ENCODE measurements around the gene CCDC107. TPM values are rescaled to one million over a fixed set of nuclear protein-coding genes. Genes with fewer than 3 reads are reported as not detected.
"Not testable (repeated sequence)": the region's sequence is repeated elsewhere in the genome, so short reads cannot be mapped to it uniquely, and the experiment has no call there.

Gene CCDC107
- polyA plus RNA-seq, 3 donors, result 35.5 to 121 (median 54.4) TPM

DNA sequence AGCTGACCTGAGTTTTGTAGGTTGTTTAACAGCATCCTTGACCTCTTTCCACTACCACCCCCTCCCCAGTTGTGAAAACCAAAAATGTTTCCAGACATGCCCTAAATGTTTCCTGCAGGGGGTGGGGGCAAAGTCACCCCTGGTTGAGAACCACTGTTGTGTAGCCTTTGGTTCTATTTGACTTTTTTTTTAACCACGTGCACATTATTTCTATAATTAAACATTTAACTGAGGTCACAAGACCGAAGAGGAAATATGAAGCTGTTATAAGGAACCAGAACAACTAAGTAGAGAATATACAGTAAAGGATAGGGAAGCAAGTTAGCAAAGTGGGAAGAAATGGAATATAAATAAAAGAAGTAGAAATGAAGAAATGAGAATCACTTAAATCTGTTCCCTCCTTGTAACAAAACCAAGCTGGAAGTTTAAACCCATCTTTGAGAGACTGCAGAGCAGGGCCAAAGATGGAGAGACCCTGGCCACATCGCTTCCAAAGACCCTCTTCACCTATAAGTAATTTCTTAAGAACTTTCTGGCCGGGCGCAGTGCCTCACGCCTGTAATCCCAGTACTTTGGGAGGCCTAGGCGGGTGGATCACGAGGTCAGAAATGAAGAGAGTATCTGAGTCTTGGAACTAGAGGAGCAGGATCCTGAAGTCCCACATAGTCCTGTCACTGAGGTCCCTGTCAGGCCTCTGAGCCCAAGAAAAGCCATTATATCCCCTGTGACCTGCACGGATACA is 21.8 kb upstream of the CCDC107 start:
- 79 to 84% (median 81%) methylated on average over 9 of the region's 9 CpGs for WGBS, 3 donors
- no peak overlapping the region for H3K27ac ChIP-seq (ENCODE audit: low read depth, low read length)

DNA sequence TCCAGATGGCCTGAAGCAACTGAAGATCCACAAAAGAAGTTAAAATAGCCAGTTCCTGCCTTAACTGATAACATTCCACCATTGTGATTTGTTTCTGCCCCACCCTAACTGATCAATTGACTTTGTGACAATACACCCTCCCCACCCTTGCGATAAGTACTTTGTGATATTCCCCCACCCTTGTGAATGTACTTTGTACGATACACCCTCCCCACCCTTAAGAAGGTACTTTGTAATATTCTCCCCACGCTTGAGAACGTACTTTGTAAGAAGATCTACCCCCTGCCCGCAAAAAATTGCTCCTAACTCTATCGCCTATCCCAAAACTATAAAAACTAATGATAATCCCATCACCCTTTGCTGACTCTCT is 21.2 kb upstream of the CCDC107 start:
- H3K27ac ChIP-seq (ENCODE audit: low read depth, low read length), result not testable (repeated sequence)
- WGBS, 3 donors, result 94 to 99% (median 97%) methylated on average over 6 of the region's 6 CpGs

DNA sequence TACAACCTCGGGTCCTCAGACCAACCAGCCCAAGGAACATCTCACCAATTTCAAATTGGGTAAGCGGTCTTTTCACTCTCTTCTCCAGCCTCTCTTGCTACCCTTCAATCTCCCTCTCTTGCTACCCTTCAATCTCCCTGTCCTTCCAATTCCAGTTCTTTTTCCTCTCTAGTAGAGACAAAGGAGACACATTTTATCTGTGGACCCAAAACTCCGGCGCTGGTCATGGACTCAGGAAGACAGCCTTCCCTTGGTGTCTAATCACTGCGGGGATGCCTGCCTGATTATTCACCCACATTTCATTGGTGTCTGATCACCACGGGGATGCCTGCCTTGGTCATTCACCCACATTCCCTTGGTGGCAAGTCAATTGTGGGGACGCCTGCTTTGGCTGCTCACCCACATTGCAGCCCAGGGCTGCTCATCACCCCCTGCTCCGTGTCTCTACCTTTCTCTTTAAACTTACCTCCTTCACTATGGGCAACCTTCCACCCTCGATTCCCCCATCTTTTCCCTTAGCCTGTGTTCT is 20.6 kb upstream of the CCDC107 start:
- not testable (repeated sequence) for H3K27ac ChIP-seq (ENCODE audit: low read depth, low read length)
- WGBS, 3 donors, result 93 to 97% (median 94%) methylated on average over 9 of the region's 9 CpGs

DNA sequence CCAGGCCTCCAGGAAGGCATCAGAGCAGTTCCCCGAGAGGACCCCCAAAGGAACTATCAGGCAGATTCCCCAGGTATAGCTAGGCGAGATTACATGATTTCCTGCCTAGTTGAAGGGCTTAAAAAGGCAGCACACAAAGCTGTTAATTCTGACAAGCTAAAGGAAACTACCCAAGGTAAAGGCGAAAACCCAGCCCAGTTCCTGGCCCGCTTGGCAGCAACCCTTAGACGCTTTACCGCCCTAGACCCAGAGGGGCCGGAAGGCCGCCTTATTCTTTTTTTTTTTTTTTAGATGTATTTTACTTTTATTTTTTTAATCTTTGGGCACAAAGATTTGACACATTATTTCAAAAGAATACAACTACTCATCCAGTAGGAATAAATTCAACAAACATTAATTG is 19.3 kb upstream of the CCDC107 start:
- 52 to 80% (median 60%) methylated on average over 7 of the region's 8 CpGs for WGBS, 3 donors
- not testable (repeated sequence) for H3K27ac ChIP-seq (ENCODE audit: low read depth, low read length)

DNA sequence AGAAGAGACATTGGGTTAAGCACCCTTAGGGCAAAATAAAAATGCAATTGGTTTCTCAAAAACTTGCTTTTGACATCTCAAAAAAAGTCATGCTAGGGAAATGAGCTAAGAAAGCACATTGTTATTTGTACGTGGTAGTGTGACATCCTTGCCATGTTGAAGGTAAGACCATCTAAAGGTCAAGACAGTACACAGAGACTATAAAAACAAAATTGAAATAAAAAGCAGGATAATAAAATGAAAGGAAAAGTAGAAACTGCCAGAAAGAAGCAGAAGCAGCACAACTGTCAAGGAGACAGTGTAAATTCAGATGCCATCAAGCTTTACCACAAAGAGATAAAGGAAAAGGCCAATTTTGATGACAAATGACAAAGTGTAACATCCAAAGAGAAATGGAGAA is 18.9 kb upstream of the CCDC107 start:
- not testable (repeated sequence) for H3K27ac ChIP-seq (ENCODE audit: low read depth, low read length)
- WGBS, 3 donors, result 16 to 82% (median 51%) methylated on average over 1 of the region's 1 CpG

DNA sequence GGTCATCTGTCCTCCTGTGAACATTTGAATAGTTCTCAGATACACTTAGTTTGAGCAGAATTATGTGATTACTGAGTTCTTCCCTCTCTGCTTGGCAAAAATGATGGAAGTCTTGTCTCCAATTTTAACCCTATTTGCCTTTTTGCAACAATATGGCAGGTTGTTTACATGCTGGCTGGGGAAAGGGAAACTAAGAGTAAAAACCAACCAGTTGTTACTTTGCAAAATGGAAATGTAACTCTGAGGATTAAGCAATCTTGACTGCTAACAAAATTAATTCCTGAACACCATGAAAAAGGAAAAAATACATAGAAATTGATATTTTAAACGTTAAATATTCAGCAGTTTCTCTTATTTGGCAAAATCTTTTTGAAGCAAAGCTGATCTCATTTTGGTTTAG is 18.5 kb upstream of the CCDC107 start:
- H3K27ac ChIP-seq (ENCODE audit: low read depth, low read length), result no peak overlapping the region
- 71 to 88% (median 80%) methylated on average over 1 of the region's 1 CpG for WGBS, 3 donors

DNA sequence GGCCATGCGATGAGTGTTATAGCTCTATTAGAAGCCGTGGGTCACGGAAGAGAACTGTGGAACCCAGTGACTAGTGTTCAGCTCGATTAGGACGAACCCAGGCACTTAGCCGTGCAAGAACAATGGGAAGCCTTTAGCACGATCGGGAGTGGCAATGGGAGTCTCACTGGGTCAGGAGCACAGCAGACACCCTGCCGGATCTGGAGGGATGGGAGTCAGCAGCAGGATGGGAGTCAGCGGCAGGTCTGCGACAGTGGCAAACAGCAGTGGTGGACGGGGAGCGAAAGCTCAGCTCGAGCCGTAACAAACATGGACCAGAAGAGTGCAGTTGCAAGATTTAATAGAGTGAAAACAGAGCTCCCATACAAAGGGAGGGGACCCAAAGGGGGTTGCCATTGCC is 17.7 kb upstream of the CCDC107 start:
- WGBS, 3 donors, result 95 to 98% (median 96%) methylated on average over 15 of the region's 15 CpGs
- not testable (repeated sequence) for H3K27ac ChIP-seq (ENCODE audit: low read depth, low read length)

DNA sequence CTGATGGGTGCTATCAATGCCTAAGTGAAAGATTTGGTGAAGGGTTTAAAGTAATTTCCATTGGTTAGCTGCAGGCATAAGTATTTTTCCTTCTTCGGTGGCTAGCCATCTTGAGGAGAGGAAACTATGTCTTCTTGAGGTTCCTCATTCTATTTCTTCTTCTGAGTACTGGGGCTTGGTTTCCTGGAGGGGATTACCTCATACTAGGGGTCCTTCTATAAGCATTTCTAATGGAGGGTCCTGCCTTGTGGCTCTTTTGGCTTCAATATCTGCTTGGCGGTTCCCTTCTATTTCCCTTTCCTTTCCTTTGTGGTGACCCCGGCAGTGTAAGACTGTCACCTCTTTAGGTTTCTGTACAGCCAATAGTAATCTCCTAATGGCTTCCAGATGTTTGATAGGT is 16.6 kb upstream of the CCDC107 start:
- H3K27ac ChIP-seq (ENCODE audit: low read depth, low read length), result not testable (repeated sequence)
- WGBS, 3 donors, result 57 to 97% (median 60%) methylated on average over 3 of the region's 3 CpGs

DNA sequence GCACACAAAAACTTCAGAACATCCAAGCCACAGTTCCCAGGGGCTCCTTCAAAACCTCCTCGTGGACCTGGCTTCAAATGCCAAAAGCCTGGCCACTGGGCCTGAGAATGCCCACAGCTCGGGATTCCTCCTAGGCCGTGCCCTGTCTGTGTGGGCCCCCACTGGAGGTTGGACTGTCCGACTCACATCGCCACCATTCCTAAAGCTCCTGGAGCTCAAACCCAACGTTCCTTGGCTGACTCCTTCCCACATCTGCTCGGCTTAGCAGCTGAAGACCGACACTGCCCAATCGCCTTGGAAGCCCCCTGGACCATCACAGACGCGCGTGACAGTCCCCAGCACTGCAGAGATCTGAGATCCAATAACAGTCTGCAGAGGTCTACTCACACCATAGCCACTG is 15.0 kb upstream of the CCDC107 start:
- H3K27ac ChIP-seq (ENCODE audit: low read depth, low read length), result no peak overlapping the region
- 91 to 96% (median 96%) methylated on average over 12 of the region's 12 CpGs for WGBS, 3 donors

DNA sequence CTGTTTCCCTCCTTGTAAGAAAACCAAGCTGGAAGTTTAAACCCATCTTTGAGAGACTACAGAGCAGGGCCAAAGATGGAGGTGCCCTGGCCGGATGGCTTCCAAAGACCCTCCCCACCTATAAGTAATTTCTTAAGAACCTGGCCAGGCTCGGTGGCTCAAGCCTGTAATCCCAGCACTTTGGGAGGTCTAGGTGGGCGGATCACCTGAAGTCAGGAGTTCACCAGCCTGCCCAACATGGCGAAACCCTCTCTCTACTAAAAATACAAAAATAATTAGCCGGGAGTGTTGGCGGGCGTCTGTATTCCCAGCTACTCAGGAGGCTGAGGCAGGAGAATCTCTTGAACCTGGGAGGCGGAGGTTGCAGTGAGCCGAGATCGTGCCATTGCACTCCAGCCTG is 12.4 kb upstream of the CCDC107 start:
- not testable (repeated sequence) for H3K27ac ChIP-seq (ENCODE audit: low read depth, low read length)
- WGBS, 3 donors, result 28 to 49% (median 42%) methylated on average over 10 of the region's 10 CpGs

DNA sequence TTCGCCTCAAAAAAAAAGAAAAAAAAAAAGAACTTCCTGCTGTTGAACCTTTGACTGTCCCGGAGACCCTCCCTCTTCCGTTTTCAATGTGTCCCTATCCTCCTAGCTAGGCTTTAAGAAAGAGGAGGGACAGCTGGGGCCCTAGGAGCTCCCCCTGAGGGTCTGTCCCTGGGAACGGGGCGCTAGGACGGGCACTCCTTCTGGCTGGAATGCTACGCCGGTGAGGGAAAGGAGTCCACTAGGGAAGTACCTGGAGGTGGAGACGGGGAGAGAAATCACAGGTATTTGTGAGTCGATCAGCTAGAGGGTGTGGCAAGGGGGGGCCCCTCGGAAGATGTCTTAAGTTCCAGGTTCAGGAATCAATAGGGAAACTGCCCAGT is 11.9 kb upstream of the CCDC107 start:
- H3K27ac ChIP-seq (ENCODE audit: low read depth, low read length), result no peak overlapping the region
- 0 to 1% (median 1%) methylated on average over 11 of the region's 11 CpGs for WGBS, 3 donors

DNA sequence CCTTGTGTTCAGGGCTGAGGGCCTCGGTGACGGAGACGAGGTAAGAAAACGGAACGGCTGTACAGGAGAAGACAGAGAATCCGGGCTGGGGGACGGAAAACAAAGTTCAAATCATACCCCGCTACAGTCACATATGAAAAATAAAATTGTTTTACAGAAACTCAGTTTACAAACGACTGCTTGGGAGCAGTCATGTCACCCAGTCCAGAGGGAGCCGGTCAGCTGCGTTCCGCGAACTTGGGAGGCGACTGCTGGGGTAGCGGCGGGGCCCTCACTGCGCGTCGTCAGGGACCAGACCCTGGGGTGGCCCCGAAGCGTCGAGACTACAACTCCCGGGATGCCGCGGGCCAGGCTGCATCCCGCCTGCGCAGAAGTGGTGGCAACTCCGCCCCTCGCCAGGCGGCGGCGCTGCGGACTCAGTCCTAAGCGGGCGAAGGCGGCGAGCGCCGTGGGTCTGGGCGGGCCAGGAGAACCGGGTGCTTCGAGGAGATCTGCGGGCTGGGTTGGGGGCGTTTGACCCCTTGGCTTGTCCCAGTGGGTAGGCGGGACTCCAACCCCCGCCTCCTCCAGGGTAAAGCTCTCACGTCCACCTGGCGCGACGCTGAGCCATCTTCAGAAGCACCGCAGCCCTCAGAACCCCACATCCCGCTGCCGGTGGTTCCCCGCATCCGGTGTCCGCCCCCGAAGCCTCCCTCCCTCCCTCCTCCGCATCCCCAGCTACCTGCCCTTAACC is 11.4 kb upstream of the CCDC107 start:
- no peak overlapping the region for H3K27ac ChIP-seq (ENCODE audit: low read depth, low read length)
- 0 to 1% (median 0%) methylated on average over 58 of the region's 58 CpGs for WGBS, 3 donors

DNA sequence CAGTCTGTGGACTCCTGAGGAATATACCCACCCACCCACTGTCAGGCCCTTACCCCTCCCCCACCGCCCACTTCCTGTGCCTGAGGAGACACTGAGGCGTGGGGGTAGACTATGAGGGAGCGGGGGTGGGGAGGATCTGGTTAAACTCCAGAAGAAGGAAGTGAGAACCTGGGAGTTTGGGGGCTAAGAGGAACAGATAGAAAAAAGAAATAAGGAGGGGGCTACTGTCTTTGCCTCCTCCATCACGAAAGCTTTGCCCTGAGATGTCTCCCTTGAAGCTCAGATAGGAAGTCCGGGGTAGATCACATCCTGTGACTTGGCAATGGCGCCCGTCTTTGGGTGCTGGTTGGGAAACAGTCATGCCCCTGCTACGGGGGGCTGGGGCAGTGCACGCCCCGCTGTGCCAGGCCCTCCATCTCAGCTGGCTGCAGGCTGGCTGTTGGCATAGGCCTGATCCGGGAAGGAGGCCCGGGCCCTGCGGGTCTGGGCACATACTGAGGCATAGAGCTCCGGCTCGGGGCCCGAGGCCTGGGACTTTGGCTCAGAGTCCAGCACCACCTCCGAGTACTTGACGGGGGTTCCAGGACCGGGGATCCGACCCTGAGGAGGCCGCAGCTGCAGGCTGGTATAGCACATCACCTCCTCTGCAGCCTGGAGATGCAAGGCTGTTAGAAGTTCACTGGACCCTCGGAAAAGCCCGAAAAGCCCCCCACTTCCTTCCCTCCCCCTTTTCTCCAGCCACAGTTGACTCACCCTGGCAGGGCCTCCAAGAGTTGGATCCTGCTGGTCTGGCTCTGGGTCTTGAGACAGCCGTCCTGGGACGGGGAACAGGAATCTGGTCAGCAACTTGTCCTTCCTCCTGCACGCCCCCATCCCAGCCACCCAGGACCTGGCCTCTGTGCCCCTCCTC is 8.4 kb upstream of the CCDC107 start:
- WGBS, 3 donors, result 53 to 83% (median 61%) methylated on average over 26 of the region's 26 CpGs
- no peak overlapping the region for H3K27ac ChIP-seq (ENCODE audit: low read depth, low read length)

DNA sequence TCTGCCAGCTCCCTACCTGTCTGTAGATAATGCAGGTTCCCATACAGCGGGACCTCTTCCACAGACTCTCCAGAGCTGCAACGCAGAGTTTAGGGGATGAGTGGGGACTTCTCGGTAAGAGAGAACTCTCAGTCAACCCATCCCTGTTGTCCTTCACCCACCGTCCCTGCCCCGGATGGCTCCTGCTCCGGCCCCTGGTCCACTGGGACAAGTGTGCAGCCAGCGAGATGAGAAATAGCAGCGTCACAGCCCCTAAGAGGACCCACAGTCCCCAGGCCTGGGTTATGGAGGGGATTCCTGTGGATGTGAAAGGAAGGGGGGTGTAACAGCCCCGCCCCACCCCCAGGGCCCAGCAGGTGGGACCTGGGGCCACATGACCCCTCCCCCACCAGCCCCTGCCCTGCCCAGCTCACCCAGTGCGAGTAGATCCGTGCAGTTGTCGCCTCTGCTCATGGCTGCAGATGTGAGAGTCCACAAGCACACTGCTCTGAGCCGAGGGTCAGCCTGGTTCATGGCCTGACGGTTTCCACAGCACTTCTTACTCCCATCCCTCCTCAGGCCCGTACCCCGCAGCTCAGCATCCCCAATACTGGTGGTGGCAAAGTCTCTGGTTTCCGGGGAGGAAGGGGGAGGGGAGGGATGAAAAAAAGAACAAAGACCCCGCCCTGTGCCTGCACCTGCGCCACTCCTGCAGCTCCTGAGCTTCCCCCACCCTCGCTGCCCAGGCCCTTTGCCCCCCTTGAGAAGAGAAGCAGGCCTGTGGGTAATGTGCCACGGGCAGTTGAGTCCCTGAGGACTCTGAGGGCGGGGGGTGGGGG is 7.5 kb upstream of the CCDC107 start, which contains the start of gene SIT1:
SIT1 (minus strand) TSS at position 591 of the 818 bp plus-strand sequence; CDS start at position 513, 78 bp downstream.
- 58 to 73% (median 68%) methylated on average over 22 of the region's 22 CpGs for WGBS, 3 donors
- H3K27ac ChIP-seq (ENCODE audit: low read depth, low read length), result no peak within 1 kb of the TSS

DNA sequence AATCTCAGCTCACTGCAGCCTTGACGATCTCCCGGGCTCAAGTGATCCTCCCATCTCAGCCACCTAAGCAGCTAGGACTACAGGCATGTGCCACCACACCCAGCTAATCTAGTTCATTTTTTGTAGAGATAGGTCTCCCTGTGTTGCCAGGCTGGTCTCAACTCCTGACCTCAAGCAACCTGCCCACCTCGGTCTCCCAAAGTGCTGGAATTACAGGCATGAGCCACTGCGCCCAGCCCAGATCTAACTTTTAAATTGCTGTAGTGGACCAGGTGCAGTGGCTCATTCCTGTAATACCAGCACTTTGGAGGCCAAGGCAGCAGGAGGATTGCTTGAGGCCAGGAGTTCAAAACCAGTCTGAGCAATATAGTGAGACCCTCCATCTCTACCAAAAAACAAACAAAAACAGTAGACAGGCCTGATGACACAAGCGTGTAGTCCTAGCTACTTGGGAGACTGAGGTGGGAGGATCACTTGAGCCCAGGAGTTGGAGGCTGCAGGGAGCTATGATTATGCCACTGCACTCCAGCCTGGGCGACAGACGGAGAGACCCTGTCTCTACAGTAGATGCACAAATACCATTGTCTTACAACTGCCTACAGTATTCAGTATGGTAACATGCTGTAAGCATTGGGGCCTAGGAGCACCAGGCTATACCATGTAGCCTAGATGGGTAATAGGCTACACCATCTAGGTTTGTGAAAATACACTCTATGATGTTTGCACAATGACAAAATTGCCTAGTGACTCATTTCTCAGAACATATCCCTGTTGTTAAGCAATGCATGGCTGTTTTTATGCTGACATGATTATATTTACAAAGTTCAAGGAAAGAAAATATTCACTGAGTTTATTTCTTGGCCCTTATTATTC is 5.9 kb upstream of the CCDC107 start:
- WGBS, 3 donors, result 68 to 86% (median 83%) methylated on average over 7 of the region's 7 CpGs
- no peak overlapping the region for H3K27ac ChIP-seq (ENCODE audit: low read depth, low read length)

DNA sequence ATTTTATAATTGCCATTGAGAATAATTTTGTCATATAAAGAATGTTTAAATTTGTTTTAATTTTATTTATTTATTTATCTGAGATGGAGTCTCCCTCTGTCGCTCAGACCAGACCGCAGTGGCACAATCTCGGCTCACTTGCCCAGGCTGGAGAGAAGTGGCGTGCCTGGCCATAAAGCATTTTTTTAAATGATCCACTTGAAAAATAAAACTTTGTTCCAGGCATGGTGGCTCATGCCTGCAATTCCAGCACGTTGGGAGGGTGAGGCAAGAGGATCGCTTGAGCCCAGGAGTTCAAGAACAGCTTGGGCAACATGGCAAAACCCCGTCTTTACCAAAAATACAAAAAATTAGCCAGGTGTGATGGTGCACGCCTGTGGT is 5.3 kb upstream of the CCDC107 start:
- WGBS, 3 donors, result 82 to 91% (median 89%) methylated on average over 8 of the region's 8 CpGs
- no peak overlapping the region for H3K27ac ChIP-seq (ENCODE audit: low read depth, low read length)

DNA sequence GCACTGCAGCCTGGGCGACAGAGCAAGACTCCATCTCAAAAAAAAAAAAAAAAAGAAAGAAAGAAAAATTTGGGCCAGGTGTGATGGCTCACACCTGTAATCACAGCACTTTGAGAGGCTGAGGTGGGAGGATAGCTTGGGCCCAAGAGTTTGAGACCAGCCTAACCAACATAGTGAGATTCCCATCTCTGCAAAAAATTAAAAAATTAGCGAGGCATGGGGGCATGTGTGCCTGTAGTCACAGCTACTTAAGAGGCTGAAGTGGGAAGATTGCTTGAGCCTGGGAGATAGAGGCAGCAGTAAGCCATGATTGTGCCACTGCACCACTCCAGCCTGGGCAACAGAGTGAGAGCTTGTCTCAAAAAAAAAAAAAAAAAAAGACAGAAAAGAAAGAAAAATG is 4.5 kb upstream of the CCDC107 start:
- no peak overlapping the region for H3K27ac ChIP-seq (ENCODE audit: low read depth, low read length)

More for the DNA sequence above, 4.5 kb upstream of the CCDC107 start:
- 93 to 96% (median 94%) methylated on average over 2 of the region's 2 CpGs for WGBS, 3 donors
